ENCODE measurements around the gene MXD1. TPM values are rescaled to one million over a fixed set of nuclear protein-coding genes. Genes with fewer than 3 reads are reported as not detected.

Gene MXD1
- total and polyA plus RNA-seq, 2 experiments from 2014 or later = 1.8 to 3.9 TPM

DNA sequence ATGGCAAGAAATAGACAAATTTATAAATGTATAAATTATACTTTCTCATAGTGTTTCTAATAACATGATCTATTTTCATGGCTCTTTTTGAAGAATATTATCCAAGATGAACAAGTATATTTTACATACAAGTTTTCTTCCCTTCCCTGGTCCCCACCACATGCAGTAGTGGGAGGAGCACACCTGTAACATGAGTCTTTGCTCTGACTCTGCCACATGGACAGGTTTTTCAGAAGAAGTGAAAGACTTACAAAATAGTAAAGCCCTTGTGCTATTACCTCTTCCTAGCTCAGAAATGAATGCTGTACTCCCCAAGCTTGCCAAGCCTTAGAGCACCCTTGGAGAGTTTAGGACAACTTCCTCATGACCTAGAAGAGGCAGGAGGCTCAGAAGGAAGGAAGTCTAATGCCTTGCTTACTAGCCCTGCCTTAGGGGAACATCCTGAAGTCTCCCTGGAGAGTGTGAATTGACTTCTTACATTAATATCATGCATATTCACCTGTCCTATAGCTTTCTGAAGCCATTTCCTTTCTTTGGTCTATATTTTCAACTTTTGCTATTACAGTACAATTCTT lies 18.4 kb downstream of the MXD1 start:
- Histone ChIP-seq H2AFZ (no peak overlapping the region), H3K27me3 (ENCODE audit: insufficient read depth) (no peaks in the 10 kb centered on the region), H3K36me3 (ENCODE audit: insufficient read depth) (no peaks in the 10 kb centered on the region), H3K79me2 (replicated peaks; ENCODE audit: insufficient read depth) (no peaks in the 10 kb centered on the region), H3K4me3 (no peak overlapping the region), H3F3A (replicated peaks; ENCODE audit: low read depth) (no peaks in the 10 kb centered on the region), H3K27ac (ENCODE audit: low read depth) (no peak overlapping the region), H4K20me1 (replicated peaks; ENCODE audit: insufficient read depth) (no peaks in the 10 kb centered on the region), H3K4me1 (ENCODE audit: insufficient read depth) (peaks cover 4% of the 10 kb centered on the region; the same call in 1 of the 2 replicates), H3K9me2 (ENCODE audit: insufficient read depth) (no peaks in the 10 kb centered on the region), H3K4me2 (no peak overlapping the region)
- Mint-ChIP-seq H3K4me1 (peaks cover 24% of the 10 kb centered on the region), H3K27ac (no peak overlapping the region), H3K27me3 (ENCODE audit: insufficient read depth, low read depth, poor library complexity) (peaks cover 6% of the 10 kb centered on the region), H3K4me3 (no peak overlapping the region), H3K36me3 (ENCODE audit: low read depth) (peaks cover 6% of the 10 kb centered on the region), H3K9me3 (no peaks in the 10 kb centered on the region)
- TF ChIP-seq EZH2phosphoT487 (IDR thresholded peaks at IDR 0.05; ENCODE audit: unreplicated experiment) (no peak), ZNF331 (CRISPR knock-in tag; IDR thresholded peaks at IDR 0.05; ENCODE audit: low read depth) (no peak), NANOG (IDR thresholded peaks at IDR 0.05; ENCODE audit: borderline replicate concordance) (no peak)
- TF ChIP-seq, protein P1, sequence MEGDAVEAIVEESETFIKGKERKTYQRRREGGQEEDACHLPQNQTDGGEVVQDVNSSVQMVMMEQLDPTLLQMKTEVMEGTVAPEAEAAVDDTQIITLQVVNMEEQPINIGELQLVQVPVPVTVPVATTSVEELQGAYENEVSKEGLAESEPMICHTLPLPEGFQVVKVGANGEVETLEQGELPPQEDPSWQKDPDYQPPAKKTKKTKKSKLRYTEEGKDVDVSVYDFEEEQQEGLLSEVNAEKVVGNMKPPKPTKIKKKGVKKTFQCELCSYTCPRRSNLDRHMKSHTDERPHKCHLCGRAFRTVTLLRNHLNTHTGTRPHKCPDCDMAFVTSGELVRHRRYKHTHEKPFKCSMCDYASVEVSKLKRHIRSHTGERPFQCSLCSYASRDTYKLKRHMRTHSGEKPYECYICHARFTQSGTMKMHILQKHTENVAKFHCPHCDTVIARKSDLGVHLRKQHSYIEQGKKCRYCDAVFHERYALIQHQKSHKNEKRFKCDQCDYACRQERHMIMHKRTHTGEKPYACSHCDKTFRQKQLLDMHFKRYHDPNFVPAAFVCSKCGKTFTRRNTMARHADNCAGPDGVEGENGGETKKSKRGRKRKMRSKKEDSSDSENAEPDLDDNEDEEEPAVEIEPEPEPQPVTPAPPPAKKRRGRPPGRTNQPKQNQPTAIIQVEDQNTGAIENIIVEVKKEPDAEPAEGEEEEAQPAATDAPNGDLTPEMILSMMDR (conservative IDR thresholded peaks at IDR 0.05; ENCODE audit: low read depth in 2 of 2) = no peak
- TF ChIP-seq, protein P2, sequence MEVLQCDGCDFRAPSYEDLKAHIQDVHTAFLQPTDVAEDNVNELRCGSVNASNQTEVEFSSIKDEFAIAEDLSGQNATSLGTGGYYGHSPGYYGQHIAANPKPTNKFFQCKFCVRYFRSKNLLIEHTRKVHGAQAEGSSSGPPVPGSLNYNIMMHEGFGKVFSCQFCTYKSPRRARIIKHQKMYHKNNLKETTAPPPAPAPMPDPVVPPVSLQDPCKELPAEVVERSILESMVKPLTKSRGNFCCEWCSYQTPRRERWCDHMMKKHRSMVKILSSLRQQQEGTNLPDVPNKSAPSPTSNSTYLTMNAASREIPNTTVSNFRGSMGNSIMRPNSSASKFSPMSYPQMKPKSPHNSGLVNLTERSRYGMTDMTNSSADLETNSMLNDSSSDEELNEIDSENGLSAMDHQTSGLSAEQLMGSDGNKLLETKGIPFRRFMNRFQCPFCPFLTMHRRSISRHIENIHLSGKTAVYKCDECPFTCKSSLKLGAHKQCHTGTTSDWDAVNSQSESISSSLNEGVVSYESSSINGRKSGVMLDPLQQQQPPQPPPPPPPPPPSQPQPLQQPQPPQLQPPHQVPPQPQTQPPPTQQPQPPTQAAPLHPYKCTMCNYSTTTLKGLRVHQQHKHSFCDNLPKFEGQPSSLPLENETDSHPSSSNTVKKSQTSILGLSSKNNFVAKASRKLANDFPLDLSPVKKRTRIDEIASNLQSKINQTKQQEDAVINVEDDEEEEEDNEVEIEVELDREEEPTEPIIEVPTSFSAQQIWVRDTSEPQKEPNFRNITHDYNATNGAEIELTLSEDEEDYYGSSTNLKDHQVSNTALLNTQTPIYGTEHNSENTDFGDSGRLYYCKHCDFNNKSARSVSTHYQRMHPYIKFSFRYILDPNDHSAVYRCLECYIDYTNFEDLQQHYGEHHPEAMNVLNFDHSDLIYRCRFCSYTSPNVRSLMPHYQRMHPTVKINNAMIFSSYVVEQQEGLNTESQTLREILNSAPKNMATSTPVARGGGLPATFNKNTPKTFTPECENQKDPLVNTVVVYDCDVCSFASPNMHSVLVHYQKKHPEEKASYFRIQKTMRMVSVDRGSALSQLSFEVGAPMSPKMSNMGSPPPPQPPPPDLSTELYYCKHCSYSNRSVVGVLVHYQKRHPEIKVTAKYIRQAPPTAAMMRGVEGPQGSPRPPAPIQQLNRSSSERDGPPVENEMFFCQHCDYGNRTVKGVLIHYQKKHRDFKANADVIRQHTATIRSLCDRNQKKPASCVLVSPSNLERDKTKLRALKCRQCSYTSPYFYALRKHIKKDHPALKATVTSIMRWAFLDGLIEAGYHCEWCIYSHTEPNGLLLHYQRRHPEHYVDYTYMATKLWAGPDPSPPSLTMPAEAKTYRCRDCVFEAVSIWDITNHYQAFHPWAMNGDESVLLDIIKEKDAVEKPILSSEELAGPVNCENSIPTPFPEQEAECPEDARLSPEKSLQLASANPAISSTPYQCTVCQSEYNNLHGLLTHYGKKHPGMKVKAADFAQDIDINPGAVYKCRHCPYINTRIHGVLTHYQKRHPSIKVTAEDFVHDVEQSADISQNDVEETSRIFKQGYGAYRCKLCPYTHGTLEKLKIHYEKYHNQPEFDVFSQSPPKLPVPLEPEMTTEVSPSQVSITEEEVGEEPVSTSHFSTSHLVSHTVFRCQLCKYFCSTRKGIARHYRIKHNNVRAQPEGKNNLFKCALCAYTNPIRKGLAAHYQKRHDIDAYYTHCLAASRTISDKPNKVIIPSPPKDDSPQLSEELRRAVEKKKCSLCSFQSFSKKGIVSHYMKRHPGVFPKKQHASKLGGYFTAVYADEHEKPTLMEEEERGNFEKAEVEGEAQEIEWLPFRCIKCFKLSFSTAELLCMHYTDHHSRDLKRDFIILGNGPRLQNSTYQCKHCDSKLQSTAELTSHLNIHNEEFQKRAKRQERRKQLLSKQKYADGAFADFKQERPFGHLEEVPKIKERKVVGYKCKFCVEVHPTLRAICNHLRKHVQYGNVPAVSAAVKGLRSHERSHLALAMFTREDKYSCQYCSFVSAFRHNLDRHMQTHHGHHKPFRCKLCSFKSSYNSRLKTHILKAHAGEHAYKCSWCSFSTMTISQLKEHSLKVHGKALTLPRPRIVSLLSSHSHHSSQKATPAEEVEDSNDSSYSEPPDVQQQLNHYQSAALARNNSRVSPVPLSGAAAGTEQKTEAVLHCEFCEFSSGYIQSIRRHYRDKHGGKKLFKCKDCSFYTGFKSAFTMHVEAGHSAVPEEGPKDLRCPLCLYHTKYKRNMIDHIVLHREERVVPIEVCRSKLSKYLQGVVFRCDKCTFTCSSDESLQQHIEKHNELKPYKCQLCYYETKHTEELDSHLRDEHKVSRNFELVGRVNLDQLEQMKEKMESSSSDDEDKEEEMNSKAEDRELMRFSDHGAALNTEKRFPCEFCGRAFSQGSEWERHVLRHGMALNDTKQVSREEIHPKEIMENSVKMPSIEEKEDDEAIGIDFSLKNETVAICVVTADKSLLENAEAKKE (CRISPR knock-in tag; IDR thresholded peaks at IDR 0.05) = no peak
- ATAC-seq (peak; percentile 35; the same call in 2 of the 3 replicates), DNase-seq (ENCODE audit: low spot score) (no peak)

Measured in GM23338 (cell line).